C4-2B (cell line): Measurements from ENCODE around the gene PER2.

ENCODE experiments used
- CTCF ChIP-seq: fragments of 450-650 bp; conservative IDR thresholded peaks from 2 replicates; pipeline ENCODE4 v1.5.1; 2017; ENCODE audit warnings: mild to moderate bottlenecking
- ZFX ChIP-seq: fragments of 450-650 bp; IDR thresholded peaks from 2 replicates; pipeline ENCODE4 v1.6.1; 2017

DNA sequence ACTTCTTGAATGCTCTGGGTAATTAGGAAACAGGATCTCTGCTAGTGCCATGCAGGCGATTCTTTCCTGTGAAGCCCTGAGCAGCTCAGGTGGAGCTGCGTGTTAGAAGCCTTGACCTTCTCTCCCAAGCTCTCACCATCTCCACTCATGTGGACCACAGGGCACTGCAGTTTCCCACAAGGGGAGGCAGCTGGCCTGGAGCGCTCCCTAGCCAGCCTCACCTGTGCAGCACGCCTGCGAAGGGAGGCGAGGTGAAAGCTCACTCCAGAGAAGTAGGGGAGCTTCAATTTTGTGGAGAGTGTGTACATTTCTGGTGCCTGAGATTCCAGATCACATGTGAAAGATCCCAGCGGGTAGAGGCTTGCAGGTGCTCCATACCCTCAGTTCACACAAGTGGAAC, 37.5 kb downstream of the PER2 start:
- no peak for TF ChIP-seq CTCF
- no peak for TF ChIP-seq ZFX
